GM18508 (cell line): ENCODE data around the gene MTFP1.

Source experiments
- ATAC-seq: cut with Tn5 transposase; IDR thresholded peaks from one replicate; pipeline ENCODE4 v1.9.1; 2021; ENCODE audit warnings: moderate number of reproducible peaks; ENCODE audit not compliant: insufficient read depth, unreplicated experiment

Gene MTFP1

GRCh38 chr22:30424534-30425326 lies 838 bp upstream of the MTFP1 start:
- no peak for ATAC-seq

GRCh38 chr22:30425327-30425615 lies 297 bp upstream of the MTFP1 start:
- no peak for ATAC-seq

- ATAC-seq: no peak
Observed at GRCh38 chr22:30426388-30427353, 1.1 kb downstream of the MTFP1 start.

GRCh38 chr22:30427871-30428270 lies 2.3 kb downstream of the MTFP1 start:
- ATAC-seq: no peak

- no peak for ATAC-seq
Observed at GRCh38 chr22:30429887-30430286, 4.3 kb downstream of the MTFP1 start.

GRCh38 chr22:30430933-30431332 lies 5.4 kb downstream of the MTFP1 start:
- ATAC-seq: no peak

- no peak for ATAC-seq
Observed at GRCh38 chr22:30432096-30432495, 6.5 kb downstream of the MTFP1 start.

GRCh38 chr22:30432520-30432919 lies 7.0 kb downstream of the MTFP1 start:
- ATAC-seq: no peak

- no peak for ATAC-seq
Observed at GRCh38 chr22:30433227-30433626, 7.7 kb downstream of the MTFP1 start.

GRCh38 chr22:30433773-30434172 lies 8.2 kb downstream of the MTFP1 start:
- ATAC-seq: no peak

GRCh38 chr22:30434843-30435242 lies 9.3 kb downstream of the MTFP1 start:
- no peak for ATAC-seq

GRCh38 chr22:30435674-30436126 lies 10.1 kb downstream of the MTFP1 start:
- ATAC-seq: no peak

- no peak for ATAC-seq
Observed at GRCh38 chr22:30436196-30436595, 10.6 kb downstream of the MTFP1 start.

GRCh38 chr22:30438559-30438958 lies 13.0 kb downstream of the MTFP1 start:
- ATAC-seq: no peak

- ATAC-seq: no peak
Observed at GRCh38 chr22:30439226-30439625, 13.7 kb downstream of the MTFP1 start.

GRCh38 chr22:30439836-30440235 lies 14.3 kb downstream of the MTFP1 start:
- ATAC-seq: no peak

GRCh38 chr22:30441088-30441487 lies 15.5 kb downstream of the MTFP1 start:
- ATAC-seq: no peak

- no peak for ATAC-seq
Observed at GRCh38 chr22:30444632-30445437, 19.3 kb downstream of the MTFP1 start.

- no peak for ATAC-seq
Observed at GRCh38 chr22:30445438-30446145, 20.0 kb downstream of the MTFP1 start.

GRCh38 chr22:30447656-30448055 lies 22.1 kb downstream of the MTFP1 start:
- no peak for ATAC-seq
